NCI-H510A (cell line): ENCODE data around the gene SUMO4.

ENCODE experiments used
- DNase-seq: peaks from one replicate; lab custom pipeline; 2025; lab: John Stamatoyannopoulos, UW

The SUMO4 gene

DNA sequence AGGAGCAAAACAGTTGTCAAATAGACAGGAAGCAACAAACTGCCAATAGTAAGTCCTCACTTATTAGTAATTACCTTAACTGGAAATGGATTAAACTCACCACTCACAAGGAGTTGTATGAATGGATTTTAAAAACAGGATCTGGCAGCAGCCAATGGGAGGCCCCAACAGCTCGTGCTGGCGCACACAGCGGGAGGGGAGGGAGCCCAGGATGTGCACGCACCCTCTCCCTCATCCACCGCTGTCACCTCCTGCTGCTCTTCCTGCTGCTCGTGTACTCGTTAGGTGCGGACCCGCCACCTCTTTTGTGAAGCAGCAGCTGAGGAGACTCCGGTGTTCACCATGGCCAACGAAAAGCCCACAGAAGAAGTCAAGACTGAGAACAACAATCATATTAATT lies at the start of gene SUMO4:
TSS of gene SUMO4 (plus strand) at position 213 of the 400 bp plus-strand sequence. CDS start at position 343, 130 bp downstream.
- no peak for DNase-seq

DNA sequence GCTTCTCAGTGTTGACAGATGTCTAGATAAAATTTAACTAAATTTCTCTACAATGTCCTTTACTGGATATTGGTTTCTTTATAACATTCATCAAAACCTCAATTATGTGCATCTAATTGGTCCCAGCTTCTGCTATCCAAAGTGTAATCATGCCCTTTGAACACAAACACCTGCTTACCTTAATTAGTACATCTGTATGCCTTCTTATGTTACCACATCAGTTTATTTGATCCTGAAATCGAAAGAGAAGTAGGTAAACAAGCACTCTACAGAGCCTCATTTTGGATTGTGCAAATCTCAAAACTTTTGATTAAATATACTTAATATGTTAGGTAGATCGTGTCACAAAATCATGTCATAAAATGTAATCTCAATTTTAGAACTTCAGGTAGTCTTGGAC lies 46.1 kb upstream of the SUMO4 start:
- DNase-seq, result no peak

DNA sequence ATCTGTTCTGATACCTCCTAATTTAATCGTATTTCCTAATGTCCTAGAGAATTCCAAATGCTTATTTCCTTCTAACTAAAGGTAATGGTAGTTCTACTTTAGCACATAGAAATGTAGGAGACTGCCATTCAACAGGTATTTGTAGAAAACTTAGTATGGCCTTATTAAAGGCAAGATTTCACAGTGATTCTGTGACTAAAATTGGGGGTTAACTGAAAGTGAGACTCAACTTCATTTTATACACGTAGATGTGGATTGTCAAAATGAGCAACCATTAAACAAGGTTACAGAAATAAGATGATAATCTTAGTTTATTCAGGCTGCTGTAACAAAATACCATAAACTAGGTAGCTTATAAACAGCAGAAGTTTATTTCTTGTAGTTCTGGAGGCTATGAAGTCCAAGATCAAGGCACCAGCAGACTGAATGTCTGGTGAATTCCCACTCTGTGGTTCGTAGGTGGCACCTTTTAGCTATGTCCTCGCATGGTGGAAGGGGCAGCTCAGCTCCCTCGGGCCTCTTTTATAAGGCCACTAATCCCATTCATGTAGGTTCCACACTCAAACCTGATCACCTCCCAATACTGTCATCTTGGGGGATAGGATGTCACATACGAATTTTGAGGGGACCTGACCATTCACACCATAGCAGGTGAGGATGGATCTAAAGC lies 43.8 kb upstream of the SUMO4 start:
- no peak for DNase-seq

DNA sequence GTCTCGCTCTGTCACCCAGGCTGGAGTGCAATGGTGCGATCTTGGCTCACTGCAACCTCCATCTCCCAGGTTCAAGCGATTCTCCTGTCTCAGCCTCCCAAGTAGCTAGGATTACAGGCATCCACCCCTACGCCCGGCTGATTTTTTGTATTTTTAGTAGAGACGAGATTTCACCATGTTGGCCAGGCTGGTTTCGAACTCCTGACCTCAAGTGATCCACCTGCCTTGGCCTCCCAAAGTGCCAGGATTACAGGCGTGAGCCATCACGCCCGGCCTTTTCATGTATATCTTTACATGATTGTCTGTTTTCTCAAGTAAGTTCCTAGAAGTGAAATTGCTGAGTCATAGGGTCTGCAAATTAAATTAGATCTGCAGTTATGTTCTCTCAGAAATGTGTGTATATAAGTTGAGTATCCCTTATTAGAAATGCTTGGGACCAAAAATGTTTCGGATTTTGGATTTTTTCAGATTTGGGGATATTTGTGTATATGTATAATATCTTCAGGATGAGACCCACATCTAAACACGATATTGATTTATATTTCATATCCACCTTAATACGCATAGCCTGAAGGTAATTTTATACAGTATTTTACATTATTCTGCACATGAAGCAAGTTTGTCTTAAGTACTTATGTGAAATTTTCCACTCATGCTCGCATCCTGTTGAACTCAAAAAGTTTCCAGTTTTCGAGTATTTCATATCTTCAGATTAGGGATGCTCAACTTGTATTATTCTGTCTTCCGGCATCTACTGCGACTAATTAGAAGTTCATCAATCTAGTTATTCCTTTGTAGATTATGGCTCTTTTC lies 42.1 kb upstream of the SUMO4 start:
- no peak for DNase-seq

DNA sequence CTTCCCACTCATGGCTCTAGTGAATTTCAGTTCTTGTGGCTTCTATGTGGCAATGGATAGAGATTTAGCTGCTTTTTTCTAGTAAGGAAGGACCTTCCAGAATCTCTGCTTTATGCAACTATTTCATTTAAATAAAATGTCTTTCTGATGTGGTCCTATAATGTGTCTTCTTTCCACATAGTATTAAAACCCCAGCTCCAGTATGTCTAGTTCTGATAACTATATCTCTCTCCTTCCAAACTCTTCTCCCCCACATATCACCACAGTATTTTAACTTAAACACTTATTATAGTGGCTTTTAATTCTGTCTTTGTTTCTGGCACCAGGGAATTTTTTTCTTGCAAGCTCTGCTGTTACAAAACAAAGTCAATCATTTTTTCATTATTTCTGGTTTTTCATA lies 40.6 kb upstream of the SUMO4 start:
- DNase-seq, result no peak

DNA sequence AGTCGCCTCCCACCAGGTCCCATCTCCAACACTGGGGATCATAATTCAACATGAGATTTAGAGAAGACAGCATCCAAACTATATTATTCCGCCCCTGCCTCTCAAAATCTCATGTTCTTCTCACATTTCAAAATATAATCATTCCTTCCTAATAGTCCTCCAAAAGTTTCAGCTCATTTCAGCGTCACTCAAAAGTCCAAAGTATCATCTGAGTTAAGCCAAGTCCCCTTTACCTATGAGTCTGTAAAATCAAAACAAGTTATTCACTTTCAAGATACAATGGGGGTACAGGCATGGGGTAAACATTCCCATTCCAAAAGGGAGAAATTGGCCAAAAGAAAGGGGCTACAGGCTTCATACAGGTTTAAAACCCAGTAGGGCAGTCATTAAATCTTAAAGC lies 39.5 kb upstream of the SUMO4 start:
- DNase-seq, result no peak

DNA sequence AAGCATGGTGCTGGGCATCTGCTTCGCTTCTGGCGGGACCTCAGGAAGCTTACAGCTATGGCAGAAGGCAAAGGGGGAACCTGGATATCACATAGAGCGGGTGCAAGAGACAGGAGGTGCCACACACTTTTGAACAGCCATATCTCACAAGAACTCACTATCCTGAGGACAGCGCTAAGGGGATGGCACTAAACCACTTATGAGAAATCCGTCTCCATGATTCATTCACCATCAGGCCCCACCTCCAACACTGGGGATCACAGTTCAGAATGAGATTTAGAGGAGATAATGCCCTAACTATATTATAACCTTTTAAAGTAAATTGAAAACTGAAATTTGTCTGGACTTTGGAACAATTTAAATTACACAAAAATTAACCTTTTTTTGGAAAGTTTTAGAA lies 37.8 kb upstream of the SUMO4 start:
- no peak for DNase-seq

DNA sequence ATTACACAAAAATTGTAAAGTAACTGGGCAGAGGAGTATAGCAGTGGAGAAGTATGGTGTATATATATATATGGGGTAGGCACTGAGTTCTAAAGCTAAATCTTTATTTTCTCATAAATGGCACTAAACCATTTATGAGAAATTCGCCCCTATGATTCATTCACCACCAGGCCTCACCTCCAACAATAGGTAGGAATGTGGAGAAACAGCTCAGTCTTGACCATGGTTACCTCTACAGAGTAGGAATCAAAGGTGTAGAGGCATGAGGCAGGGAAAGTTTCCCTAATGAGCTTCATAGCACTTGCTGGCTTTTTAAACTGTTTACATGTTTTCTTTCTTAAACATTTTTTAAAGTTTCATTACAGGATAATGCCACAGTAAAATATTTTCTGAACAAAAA lies 36.9 kb upstream of the SUMO4 start:
- DNase-seq, result no peak

DNA sequence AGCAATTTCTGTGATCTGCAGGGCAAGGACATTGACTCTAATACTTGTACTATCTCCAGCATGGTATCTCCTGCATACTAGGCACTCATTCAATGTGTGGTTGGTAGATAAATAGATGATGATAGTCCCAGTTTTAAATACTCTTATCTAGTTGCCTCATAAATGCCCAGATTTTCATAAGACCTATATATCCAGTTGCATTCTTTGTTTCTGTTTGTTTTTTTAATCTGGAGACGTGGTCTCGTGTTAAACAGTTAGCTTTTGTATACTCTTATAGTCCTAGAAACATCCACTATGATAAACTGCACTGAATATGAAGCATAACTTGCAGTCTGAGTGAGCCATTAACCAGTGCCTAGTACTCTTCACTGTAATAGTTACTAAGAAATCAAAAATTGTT lies 35.5 kb upstream of the SUMO4 start:
- DNase-seq, result no peak

DNA sequence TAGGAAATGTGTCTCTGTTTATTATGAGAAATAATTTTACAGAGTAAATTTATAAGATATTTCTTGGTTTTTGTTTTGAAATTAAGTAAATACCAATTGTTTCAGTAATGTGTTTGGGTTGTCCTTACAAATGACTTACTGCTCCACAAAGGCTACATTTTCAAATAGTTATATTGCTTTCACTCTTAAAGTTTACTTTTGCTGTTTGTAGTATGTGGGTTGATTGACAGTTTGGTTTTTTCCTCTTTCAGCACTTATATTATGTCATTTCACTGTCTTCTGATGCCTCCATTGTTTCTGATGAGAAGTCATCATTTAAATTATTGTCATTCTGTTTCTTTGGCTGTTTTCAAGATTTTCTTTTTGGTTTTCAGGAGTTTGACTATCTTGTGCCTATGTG lies 34.9 kb upstream of the SUMO4 start:
- DNase-seq, result no peak

DNA sequence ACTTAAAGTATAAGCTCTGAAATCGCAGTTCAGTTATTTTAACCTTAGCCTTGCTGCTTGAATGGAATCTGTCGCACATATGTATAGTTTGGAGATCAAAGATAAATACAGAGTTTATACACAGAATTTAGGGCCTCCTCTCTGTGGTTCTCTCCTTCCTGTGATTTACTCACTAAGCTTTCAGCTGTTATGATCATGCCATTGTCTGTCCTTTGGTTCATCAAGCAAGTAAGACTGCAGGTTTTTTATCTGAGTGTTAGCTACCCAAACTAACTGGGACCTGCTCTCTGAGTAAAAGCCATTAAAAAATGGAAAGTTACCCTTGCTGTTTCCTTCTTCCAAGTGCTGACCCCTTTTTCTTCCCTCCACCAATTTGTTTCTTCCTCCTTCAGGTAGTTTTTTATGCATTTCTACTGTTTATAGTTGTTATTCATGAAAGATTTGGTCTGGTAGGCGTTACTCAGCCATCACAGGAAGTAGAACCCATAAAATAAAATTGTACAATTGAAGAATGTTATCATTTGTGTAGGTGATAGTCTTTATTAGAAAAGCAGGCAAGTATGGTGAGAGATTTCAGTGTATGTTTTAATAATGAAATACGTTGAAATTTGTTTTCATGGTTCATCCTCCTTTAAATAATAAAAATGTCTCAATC lies 33.7 kb upstream of the SUMO4 start:
- no peak for DNase-seq

DNA sequence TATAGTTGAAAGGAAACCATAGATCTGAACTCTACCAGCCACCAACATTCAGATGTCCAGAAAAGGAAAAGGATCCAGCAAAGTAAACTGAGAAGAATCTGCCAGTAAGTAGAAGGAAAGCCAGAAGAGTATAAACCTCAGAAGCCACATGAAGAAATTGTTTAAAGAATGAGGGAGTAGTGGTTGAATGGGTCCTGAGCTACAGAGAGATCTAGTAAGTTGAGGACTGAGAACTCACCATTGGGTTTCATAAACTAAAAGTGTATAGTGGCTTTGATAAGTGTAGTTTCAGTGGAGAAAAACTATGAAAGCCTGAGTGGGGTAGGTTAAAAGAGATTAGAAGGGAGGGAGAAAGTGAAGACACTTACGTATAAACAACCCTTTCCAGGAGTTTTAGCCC lies 32.0 kb upstream of the SUMO4 start:
- no peak for DNase-seq

DNA sequence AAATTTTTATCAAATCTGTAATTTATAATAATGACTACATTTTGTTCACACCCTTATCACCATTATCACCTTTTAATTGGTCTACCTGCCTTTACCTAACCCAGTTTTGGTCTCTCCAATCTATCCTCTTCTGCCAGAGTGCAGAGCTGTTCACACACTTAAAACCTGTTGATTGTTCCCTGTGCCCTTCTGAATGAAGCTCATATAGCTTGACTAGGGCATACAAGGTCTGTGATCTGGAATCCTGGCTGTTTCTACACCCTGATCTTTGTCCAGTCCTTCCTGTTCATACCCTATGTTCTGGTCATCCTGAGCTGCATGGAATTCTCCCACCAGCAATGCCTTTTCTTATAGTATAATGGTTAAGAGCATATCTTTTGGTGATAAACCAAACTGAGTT lies 28.9 kb upstream of the SUMO4 start:
- no peak for DNase-seq

DNA sequence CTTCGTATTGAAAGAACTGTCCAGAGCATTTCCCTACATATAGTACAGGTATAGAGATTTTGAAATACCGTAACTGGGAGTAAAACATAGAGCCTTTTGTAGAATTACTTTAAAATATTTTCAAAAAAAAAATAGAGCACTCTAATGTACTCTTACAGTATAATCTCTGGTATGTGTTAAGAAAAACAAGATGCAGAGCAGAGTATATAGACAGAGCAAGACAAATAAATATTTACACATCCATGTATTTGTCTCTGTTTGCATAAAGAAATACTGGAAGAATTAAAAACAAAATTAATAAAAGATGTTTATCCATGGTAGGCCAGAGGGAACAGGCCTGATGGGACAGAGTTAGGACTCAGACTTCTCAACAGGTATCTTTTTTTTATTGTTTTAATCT lies 28.0 kb upstream of the SUMO4 start:
- no peak for DNase-seq

DNA sequence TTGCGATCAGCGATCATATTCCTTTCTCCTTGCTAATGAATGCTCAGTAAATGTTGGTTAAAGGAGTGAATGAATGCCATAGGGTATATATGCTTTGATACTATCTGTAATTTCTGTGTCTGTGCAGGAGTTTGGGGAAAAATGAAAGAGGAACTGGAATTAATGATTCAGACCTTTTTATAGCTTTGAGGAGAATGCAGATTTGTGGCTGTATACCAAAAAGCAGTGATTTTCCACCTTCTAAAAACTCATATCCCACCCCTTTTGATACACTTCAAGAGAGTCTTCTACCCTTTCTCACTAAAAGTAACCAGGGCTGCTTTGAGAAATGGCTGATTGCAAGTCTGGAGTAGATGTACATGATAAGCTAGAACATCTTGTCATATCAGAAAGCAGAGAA lies 26.6 kb upstream of the SUMO4 start:
- DNase-seq, result no peak

DNA sequence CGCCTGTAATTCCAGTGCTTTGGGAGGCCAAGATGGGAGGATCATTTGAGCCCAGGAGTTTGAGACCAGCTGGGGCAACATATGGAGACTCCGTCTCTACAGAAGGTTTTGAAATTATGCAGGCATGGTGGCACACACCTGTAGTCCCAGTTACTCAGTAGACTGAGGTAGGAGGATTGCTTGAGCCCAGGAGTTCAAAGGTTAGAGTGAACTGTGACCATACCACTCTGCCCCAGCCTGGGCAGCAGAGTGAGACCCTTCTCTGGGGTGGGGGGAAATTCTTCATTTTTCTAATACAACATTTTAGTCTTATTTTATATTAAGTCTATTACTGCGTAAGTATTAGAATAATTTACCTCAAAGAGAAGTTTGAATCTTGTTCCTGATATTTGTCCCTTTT lies 20.1 kb upstream of the SUMO4 start:
- no peak for DNase-seq

DNA sequence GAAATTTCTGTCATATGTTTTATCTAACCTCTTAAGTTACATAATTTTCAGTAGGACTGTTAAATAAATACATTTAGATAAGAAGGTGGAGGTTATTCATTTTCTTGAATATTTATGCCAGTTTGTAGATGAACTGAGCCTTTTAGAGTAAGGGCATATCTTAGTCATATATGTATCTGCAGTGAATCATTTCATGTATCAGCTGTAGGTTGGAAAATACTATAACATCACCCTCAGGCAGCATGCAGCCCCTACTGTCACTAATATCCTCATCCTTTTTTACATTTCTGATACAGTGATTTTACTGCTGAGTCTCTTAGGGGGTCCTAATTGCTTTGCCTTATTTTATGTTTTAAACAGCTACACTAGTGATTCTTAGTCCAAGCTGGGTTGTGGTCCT lies 19.5 kb upstream of the SUMO4 start:
- DNase-seq, result no peak

DNA sequence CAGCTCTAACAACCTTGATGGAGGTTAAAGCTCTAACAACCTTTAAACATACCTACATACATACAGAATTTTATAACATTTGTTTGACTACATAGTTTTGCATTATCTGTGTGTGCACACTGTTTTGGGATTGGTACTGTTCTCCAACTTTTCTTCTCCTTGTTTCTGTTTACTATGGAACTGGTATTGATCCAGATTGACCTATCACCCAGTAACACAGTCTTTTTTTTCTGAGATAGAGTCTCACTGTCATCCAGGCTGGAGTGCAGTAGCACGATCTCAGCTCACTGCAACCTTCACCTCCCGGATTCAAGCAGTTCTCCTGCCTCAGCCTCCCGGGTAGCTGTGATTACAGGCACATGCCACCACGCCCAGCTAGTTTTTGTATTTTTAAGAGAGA lies 16.7 kb upstream of the SUMO4 start:
- no peak for DNase-seq

DNA sequence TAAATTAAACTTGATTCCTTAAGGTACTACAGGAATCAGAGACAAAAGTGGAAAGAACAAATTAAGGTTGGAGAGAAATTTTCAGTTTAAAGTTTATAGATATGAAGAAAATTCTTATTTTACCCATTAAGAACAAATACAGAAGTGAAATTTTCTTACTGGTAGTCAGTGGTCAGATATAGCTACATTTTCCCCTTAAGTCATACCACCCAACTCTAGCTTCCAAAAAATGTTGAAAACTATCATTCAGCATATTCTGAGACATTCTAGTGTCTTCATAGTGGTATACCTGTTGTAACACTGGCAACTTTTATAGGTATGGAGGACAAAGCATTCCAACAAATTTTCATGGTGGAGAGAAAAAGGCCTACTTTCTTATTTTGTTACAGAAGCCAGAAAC lies 15.6 kb upstream of the SUMO4 start:
- no peak for DNase-seq

DNA sequence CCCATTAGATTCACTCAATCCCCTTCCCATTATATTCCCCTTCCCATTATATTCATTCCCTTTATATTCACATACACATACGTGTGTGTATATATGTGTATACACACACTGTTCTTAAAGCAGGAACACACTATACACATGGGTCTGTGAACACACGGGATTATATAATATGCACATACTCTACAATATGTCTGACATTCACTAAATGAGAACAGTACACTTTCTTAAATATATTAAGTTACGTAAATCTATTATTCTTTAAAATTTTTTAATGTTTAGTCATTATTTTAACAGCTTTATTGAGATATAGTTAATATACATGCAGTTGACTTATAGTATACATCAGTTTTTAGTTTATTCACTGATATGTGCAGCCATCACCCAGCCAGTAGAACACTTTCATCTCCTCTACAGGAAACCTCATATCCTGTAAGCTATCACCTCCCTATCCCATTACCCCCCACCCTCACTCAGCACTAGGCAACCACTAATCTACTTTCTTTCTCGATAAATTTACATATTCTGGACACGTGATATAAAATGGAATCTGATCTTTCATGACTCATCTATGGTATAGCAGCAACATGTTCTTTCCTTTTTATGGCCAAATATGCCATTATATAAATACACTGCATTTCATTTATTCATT lies 13.9 kb upstream of the SUMO4 start:
- no peak for DNase-seq

DNA sequence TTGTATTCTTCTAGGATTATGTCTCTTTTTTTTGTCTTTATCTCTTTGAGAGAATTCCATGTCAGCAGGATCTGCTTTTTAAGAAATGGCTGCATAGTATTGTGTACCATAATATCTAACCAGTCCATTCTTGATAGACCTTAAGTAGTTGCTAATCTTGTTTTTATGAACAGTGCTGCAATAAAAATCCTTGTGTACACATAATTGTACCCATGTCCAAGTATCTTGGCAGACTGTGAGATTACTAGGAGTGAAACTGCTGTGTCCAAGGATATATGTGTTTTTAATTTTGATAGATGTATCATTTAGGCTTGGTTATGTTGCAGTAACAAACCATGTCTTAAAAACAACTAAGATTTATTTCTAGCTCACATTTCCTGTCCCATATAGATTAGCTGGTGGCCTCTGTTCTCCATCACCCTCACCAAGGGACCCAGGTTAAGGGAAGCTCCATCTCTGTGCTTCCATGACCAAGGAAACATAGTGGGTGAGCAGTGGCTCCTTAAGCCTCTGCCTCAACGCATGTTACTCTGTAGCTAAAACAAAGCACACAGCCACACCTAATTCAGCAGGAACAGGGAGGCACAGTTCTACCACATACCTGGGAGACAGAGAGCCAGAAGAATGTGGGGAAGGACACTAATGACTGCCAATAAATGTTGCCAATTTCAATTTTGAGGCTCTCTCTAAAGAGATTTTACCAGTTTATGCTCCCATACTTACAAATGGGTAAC lies 12.1 kb upstream of the SUMO4 start:
- DNase-seq, result no peak
